ENCODE results near the gene XKR7. TPM values are rescaled to one million over a fixed set of nuclear protein-coding genes. Genes with fewer than 3 reads are reported as not detected.

Gene XKR7
- total RNA-seq, 6 experiments from 2014 or later = not detected

DNA sequence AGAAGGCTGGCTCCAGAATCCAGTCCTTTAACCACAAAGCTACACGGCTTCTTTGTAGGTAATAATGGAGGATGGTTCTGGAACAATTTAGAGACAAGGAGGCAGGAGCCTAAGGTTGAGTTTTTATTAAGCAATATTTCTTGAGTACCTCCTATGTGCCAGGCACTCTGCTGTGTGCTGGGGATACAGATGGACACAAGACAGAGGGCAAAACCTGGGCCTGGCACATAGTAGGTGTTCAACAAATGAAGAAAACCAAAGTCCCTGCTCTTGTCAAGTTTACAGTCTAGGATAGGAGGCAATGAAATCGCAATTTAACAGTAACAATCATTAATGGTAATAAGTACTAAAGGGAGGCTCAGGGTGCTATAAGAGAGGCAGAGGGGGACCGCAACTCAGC, 59.7 kb downstream of the XKR7 start:
- Histone ChIP-seq H3K4me1 (peaks cover 0 to 9% (median 0%) of the 10 kb centered on the region in 4 donors), H3K36me3 (no peaks in the 10 kb centered on the region), H3K9me3 (no peaks in the 10 kb centered on the region), H3K27ac (no peak overlapping the region), H3K4me3 (no peak overlapping the region), H3K27me3 (no peaks in the 10 kb centered on the region)
- no peak for DNase-seq
- TF ChIP-seq, protein P1, sequence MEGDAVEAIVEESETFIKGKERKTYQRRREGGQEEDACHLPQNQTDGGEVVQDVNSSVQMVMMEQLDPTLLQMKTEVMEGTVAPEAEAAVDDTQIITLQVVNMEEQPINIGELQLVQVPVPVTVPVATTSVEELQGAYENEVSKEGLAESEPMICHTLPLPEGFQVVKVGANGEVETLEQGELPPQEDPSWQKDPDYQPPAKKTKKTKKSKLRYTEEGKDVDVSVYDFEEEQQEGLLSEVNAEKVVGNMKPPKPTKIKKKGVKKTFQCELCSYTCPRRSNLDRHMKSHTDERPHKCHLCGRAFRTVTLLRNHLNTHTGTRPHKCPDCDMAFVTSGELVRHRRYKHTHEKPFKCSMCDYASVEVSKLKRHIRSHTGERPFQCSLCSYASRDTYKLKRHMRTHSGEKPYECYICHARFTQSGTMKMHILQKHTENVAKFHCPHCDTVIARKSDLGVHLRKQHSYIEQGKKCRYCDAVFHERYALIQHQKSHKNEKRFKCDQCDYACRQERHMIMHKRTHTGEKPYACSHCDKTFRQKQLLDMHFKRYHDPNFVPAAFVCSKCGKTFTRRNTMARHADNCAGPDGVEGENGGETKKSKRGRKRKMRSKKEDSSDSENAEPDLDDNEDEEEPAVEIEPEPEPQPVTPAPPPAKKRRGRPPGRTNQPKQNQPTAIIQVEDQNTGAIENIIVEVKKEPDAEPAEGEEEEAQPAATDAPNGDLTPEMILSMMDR (IDR thresholded peaks at IDR 0.05) = no peak
- no peak for TF ChIP-seq POLR2A (IDR thresholded peaks at IDR 0.05)
- intact Hi-C loops (cut with DNase I) = loop anchor here in 1 of 2 donors (5.0 to 10.0 kb wide), 2 partner anchors 173 to 205 kb away; no protein-coding TSS in a partner anchor
- ATAC-seq = no peak
- 75% methylated on average over 3 of the region's 3 CpGs for WGBS (ENCODE audit: insufficient coverage, low coverage, low lambda C conversion rate, missing lambda C conversion rate)

DNA sequence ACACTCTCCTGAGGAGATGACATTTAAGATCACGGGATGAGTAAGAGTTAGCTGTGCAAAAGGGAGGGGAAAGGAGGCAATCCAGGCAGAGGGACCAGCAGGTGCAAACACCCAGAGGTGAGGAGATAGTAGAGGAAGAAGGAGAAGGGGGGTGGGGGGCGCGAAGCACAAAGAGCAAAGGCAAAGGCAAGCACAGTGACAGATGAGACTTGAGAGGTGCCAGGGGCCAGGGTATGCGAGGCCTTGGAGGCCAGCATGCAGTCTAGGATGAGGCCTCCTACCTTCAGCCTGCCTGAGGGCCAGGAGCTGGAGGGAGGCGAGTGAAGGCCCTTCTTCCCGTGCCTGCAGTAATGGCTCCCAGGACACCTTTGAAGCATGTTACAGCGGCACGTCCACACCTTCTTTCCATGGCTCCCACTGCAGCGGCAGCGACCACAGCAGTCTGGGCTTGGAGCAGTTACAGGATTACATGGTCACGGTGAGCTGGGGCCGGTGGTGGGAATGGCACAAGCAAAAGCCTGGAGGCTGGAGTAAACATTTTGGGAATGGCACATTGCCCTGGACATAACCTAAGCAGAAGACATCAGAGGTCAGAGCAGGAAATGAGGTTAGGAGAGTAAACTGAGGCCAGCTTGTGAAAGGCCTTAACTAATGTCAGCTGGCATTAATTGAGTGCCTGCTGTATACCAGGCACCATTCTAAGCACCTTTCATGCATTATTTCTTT, 60.9 kb downstream of the XKR7 start:
- TF ChIP-seq POLR2A (IDR thresholded peaks at IDR 0.05) = no peak
- TF ChIP-seq, protein P1 (IDR thresholded peaks at IDR 0.05) = no peak
- H3K27ac ChIP-seq = no peak overlapping the region
- intact Hi-C loops (cut with DNase I) = loop anchor here in 1 of 2 donors (5.0 to 10.0 kb wide), 2 partner anchors 174 to 207 kb away; no protein-coding TSS in a partner anchor
- peaks cover 0 to 9% (median 0%) of the 10 kb centered on the region in 4 donors for H3K4me1 ChIP-seq
- H3K36me3 ChIP-seq = no peaks in the 10 kb centered on the region
- DNase-seq (no peak), ATAC-seq (no peak)
- no peaks in the 10 kb centered on the region for H3K27me3 ChIP-seq
- WGBS (ENCODE audit: insufficient coverage, low coverage, low lambda C conversion rate, missing lambda C conversion rate) = 45% methylated on average over 5 of the region's 12 CpGs
- H3K9me3 ChIP-seq = no peaks in the 10 kb centered on the region
- H3K4me3 ChIP-seq = no peak overlapping the region

DNA sequence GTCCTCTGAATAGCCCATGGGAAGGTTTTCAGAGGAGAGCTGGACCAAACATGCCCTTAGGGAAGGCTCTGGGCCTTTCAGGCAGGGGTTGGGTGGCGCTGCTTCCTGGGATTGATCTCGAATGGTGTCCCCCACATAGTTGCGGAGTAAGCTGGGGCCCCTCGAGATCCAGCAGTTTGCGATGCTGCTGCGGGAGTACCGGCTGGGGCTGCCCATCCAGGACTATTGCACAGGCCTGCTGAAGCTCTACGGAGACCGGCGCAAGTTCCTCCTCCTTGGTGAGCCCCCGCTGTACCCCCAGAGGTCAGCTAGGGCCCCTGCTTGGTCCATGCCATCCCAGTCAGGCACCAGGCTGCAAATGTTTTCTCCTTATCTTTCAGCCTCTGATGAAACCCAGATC, 61.6 kb downstream of the XKR7 start:
- TF ChIP-seq, protein P1 (IDR thresholded peaks at IDR 0.05) = no peak
- no peak for TF ChIP-seq POLR2A (IDR thresholded peaks at IDR 0.05)
- H3K4me3 ChIP-seq = no peak overlapping the region
- DNase-seq (no peak), ATAC-seq (no peak)
- no peaks in the 10 kb centered on the region for H3K36me3 ChIP-seq
- no peaks in the 10 kb centered on the region for H3K9me3 ChIP-seq
- no peaks in the 10 kb centered on the region for H3K27me3 ChIP-seq
- WGBS (ENCODE audit: insufficient coverage, low coverage, low lambda C conversion rate, missing lambda C conversion rate) = 79% methylated on average over 7 of the region's 11 CpGs
- intact Hi-C loops (cut with DNase I) = loop anchor here in 1 of 2 donors (5.0 to 10.0 kb wide), 2 partner anchors 175 to 207 kb away; no protein-coding TSS in a partner anchor
- peaks cover 0 to 9% (median 0%) of the 10 kb centered on the region in 4 donors for H3K4me1 ChIP-seq
- H3K27ac ChIP-seq = no peak overlapping the region

DNA sequence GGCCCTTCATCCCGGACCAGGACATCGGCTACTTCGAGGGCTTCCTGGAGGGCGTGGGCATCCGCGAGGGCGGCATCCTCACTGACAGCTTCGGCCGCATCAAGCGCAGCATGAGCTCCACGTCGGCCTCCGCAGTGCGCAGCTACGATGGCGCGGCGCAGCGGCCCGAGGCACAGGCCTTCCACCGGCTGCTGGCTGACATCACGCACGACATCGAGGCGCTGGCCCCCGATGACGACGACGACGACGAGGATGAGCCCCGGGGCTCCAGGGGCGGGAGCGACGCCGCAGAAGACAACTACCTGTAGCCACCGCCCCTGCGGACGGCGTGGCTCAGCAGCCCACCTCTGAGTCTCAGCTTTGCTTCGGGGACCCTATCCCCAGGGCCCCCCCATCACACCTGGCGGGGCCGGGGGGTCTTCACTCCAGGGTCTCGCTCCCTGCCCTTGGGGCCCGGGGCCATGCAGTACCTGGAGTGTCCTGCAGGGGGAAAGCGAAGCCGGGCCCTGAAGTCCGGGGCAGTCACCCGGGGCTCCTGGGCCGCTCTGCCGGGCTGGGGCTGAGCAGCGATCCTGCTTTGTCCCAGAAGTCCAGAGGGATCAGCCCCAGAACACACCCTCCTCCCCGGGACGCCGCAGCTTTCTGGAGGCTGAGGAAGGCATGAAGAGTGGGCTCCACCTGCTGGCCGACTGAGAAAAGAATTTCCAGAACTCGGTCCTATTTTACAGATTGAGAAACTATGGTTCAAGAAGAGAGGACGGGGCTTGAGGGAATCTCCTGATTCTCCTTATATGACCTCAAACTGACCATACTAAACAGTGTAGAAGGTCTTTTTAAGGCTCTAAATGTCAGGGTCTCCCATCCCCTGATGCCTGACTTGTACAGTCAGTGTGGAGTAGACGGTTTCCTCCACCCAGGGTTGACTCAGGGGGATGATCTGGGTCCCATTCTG, 63.3 kb downstream of the XKR7 start:
- DNase-seq = peak; percentile 85 to 86 (median 85)
- TF ChIP-seq POLR2A (IDR thresholded peaks at IDR 0.05) = no peak
- TF ChIP-seq, protein P1 (IDR thresholded peaks at IDR 0.05) = peak; percentile 87 to 94 (median 92)
- H3K4me3 ChIP-seq = peak overlapping the region in 2 of 3 donors; percentile 14 to 22
- no peaks in the 10 kb centered on the region for H3K27me3 ChIP-seq
- 16% methylated on average over 8 of the region's 59 CpGs for WGBS (ENCODE audit: insufficient coverage, low coverage, low lambda C conversion rate, missing lambda C conversion rate)
- H3K9me3 ChIP-seq = no peaks in the 10 kb centered on the region
- H3K4me1 ChIP-seq = peaks cover 0 to 9% (median 0%) of the 10 kb centered on the region in 4 donors
- ATAC-seq = peak; percentile 93 to 96 (median 96)
- no peaks in the 10 kb centered on the region for H3K36me3 ChIP-seq
- intact Hi-C loops (cut with DNase I) = no loop called here
- H3K27ac ChIP-seq = no peak overlapping the region

Measured in right lobe of liver (tissue), 6 donors.